ENCODE data around the gene DOCK10.

The DOCK10 gene

DNA sequence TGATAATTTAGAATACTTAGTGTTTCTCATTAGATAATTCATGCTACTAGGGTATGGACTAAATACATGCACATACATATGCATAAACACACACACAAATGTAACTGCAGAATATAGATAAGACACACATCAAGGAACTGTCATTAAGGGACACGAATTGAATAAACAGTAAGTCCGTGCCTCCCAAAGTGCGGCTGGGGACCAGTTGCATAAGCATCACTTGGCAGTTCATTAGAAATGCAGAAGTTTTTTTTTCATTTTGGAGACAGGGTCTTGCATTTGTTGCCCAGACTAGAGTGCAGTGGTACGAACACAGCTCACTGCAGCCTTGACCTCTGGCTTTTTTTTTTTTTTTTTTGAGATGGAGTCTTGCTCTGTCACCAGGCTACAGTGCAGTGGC, 196.1 kb downstream of the DOCK10 start:
- DNase-seq (ENCODE audit: low read depth) = no peak
- TF ChIP-seq, protein P1, sequence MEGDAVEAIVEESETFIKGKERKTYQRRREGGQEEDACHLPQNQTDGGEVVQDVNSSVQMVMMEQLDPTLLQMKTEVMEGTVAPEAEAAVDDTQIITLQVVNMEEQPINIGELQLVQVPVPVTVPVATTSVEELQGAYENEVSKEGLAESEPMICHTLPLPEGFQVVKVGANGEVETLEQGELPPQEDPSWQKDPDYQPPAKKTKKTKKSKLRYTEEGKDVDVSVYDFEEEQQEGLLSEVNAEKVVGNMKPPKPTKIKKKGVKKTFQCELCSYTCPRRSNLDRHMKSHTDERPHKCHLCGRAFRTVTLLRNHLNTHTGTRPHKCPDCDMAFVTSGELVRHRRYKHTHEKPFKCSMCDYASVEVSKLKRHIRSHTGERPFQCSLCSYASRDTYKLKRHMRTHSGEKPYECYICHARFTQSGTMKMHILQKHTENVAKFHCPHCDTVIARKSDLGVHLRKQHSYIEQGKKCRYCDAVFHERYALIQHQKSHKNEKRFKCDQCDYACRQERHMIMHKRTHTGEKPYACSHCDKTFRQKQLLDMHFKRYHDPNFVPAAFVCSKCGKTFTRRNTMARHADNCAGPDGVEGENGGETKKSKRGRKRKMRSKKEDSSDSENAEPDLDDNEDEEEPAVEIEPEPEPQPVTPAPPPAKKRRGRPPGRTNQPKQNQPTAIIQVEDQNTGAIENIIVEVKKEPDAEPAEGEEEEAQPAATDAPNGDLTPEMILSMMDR (IDR thresholded peaks at IDR 0.05; ENCODE audit: low read depth, low read length) = no peak
- TF ChIP-seq, protein P2, sequence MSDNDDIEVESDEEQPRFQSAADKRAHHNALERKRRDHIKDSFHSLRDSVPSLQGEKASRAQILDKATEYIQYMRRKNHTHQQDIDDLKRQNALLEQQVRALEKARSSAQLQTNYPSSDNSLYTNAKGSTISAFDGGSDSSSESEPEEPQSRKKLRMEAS (IDR thresholded peaks at IDR 0.05; ENCODE audit: low read depth, low read length) = no peak
- TF ChIP-seq POLR2A (IDR thresholded peaks at IDR 0.05; ENCODE audit: extremely low read depth, insufficient read length) = no peak
- TF ChIP-seq MYC (IDR thresholded peaks at IDR 0.05; ENCODE audit: low read depth, low read length) = no peak
- H3K4me3 ChIP-seq (ENCODE audit: low read depth, low read length) = no peak overlapping the region

DNA sequence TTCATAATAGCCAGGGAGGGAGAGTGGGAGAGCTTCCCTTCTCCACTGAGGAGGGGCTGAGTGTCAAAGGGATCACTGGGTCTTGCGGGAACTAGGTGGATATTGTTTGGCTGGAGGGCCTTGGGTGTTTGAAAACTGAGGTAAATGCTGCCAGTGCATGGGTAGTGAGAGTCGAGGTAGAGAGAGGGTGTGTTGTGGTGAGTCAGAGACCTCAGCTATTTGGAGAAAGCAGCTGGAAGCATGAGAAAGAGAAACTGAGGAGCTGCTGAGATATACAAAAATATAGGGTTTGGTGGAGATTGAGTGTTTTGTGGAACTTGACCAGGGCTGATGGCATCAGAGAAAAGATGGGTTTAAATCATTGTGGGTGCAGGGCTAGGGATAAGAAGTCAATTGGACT, 199.1 kb downstream of the DOCK10 start:
- H3K4me3 ChIP-seq (ENCODE audit: low read depth, low read length) = no peak overlapping the region
- TF ChIP-seq, protein P2 (IDR thresholded peaks at IDR 0.05; ENCODE audit: low read depth, low read length) = no peak
- TF ChIP-seq, protein P1 (IDR thresholded peaks at IDR 0.05; ENCODE audit: low read depth, low read length) = no peak
- no peak for TF ChIP-seq MYC (IDR thresholded peaks at IDR 0.05; ENCODE audit: low read depth, low read length)
- no peak for DNase-seq (ENCODE audit: low read depth)

DNA sequence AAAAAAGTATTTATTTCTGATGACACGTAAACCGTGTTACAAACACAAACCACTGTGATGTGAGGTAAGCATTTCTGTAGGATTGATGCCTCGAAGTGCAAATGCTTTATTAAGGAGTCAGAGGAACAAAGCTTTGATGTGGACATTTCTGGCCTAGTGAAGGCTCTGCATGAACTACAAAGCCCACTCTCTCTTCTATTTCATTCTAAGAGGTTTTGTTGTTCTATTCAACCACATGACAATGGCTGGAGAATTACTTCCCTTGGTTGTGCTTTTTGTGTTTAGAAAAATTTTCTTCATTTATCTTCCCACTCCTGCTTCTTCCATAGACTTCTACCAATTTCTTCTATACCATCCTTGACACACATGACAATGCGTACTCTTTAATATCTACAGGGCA, 200.4 kb downstream of the DOCK10 start:
- no peak for DNase-seq (ENCODE audit: low read depth)
- TF ChIP-seq POLR2A (IDR thresholded peaks at IDR 0.05; ENCODE audit: extremely low read depth, insufficient read length) (no peak), MYC (IDR thresholded peaks at IDR 0.05; ENCODE audit: low read depth, low read length) (no peak)
- TF ChIP-seq, protein P1 (IDR thresholded peaks at IDR 0.05; ENCODE audit: low read depth, low read length) = no peak
- TF ChIP-seq, protein P2 (IDR thresholded peaks at IDR 0.05; ENCODE audit: low read depth, low read length) = no peak
- H3K4me3 ChIP-seq (ENCODE audit: low read depth, low read length) = no peak overlapping the region

DNA sequence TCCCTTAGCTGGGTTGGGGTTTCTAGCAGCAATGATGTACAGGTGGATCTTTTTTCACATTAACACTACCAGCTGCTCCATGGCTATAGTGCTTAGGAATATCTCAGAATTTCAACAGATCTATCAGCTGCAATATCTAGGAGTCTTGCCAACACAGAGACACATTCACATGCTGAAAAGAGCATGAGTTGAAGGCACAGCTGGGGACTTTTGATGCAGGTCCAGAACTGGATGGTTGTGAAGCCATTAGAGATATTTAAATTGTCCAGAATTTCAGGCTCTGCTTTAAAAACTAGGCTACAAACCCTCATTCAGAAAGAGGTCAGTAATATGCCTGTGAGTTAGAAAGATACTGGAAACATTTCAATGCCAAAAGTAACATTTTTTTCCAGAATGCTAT, 203.9 kb downstream of the DOCK10 start:
- DNase-seq (ENCODE audit: low read depth) = no peak
- TF ChIP-seq POLR2A (IDR thresholded peaks at IDR 0.05; ENCODE audit: extremely low read depth, insufficient read length) (no peak), MYC (IDR thresholded peaks at IDR 0.05; ENCODE audit: low read depth, low read length) (no peak)
- TF ChIP-seq, protein P2 (IDR thresholded peaks at IDR 0.05; ENCODE audit: low read depth, low read length) = no peak
- TF ChIP-seq, protein P1 (IDR thresholded peaks at IDR 0.05; ENCODE audit: low read depth, low read length) = no peak

DNA sequence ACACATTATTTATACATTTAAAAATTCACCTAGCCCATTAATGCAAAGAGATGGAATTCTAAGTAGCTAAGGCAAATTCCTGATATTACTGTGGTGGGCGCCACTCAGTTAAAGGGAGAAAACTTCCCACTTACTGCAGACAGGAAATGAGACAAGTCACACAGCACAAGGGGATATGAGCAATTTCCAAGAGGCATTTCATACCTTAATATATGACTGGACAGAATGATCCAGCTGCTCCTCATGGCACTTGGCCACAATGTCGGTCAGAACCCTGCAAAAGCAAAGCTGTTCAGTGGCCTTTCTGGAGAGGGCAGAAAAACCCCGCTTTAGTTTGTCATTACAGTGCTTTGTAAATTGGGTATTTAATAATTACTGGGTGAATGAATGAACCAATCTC, 204.7 kb downstream of the DOCK10 start:
- DNase-seq (ENCODE audit: low read depth) = no peak
- H3K4me3 ChIP-seq (ENCODE audit: low read depth, low read length) = no peak overlapping the region
- TF ChIP-seq, protein P1 (IDR thresholded peaks at IDR 0.05; ENCODE audit: low read depth, low read length) = no peak
- TF ChIP-seq, protein P2 (IDR thresholded peaks at IDR 0.05; ENCODE audit: low read depth, low read length) = no peak
- no peak for TF ChIP-seq MYC (IDR thresholded peaks at IDR 0.05; ENCODE audit: low read depth, low read length)
- no peak for TF ChIP-seq POLR2A (IDR thresholded peaks at IDR 0.05; ENCODE audit: extremely low read depth, insufficient read length)

More for the DNA sequence above, 203.9 kb downstream of the DOCK10 start:
- no peak overlapping the region for H3K4me3 ChIP-seq (ENCODE audit: low read depth, low read length)

DNA sequence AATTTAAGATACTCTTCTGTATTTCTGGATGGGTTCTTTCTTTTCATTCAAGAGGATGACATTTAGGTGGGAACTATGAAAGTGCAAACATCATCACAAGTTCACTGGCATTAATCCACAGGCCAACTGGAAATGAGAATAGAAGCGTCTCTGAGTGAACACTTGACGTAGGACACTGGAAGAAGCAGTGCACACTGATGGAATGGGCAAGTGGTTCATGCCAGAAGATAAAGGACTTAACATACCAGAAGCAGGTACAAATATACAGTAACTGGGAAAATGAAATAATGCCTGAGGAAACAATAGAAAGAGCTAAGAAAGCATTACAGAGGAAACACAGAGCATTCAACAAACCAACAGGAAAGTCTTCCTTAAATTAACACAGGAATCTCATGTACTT, 205.2 kb downstream of the DOCK10 start:
- H3K4me3 ChIP-seq (ENCODE audit: low read depth, low read length) = no peak overlapping the region
- no peak for TF ChIP-seq MYC (IDR thresholded peaks at IDR 0.05; ENCODE audit: low read depth, low read length)
- no peak for TF ChIP-seq POLR2A (IDR thresholded peaks at IDR 0.05; ENCODE audit: extremely low read depth, insufficient read length)
- TF ChIP-seq, protein P1 (IDR thresholded peaks at IDR 0.05; ENCODE audit: low read depth, low read length) = no peak
- TF ChIP-seq, protein P2 (IDR thresholded peaks at IDR 0.05; ENCODE audit: low read depth, low read length) = no peak
- no peak for DNase-seq (ENCODE audit: low read depth)
